GM19438 (cell line): ENCODE data around the gene PCNX3.
"Not testable (repeated sequence)": the region's sequence is repeated elsewhere in the genome, so short reads cannot be mapped to it uniquely, and the experiment has no call there.

ENCODE experiments used
- ATAC-seq: cut with Tn5 transposase; IDR thresholded peaks from one replicate; pipeline ENCODE4 v1.9.1; 2021; ENCODE audit warnings: low read depth; ENCODE audit not compliant: unreplicated experiment

Gene PCNX3

GRCh38 chr11:65680192-65680743, 64.7 kb downstream of the PCNX3 start:
- ATAC-seq = no peak

- ATAC-seq = not testable (repeated sequence)
Observed at GRCh38 chr11:65683480-65683879, 67.9 kb downstream of the PCNX3 start.

- ATAC-seq = no peak
Observed at GRCh38 chr11:65685981-65686380, 70.4 kb downstream of the PCNX3 start.
